Measurements from ENCODE around the gene DNLZ. TPM values are rescaled to one million over a fixed set of nuclear protein-coding genes. Genes with fewer than 3 reads are reported as not detected.

DNLZ gene
- total and polyA plus RNA-seq, 10 of the 15 experiments (the other 5 are each of a cell fraction or from before 2014, with no cell fraction given) = 0.66 to 29.7 (median 14.7) TPM; not detected in 1

DNA sequence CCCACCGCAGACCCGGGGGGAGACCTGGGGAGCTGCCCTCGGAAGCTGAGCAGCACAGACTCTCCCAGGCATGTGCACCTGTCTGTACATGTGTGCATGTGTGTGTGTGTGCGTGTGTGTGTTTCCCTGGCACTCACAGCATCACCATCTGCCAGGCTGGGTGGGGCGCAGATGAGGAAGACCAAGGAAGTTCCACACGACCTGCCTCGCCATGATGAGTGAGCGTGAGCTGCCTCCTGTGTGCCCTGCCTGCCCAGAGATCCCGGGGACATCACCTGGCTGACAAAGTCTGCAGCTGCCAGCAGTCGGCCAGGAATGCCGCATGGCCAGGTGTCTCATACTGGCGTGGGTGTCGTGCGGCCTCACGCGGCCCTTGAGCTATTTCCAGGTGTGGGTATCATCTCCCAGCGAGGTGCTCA lies 40.2 kb downstream of the DNLZ start:
- ChIA-PET RAD21 (ENCODE audit: unreplicated experiment) (interaction anchor here (1.3 kb wide), 1 partner anchor 39 kb away, joined by 3 read pairs; no protein-coding TSS in a partner anchor), SMC1A (ENCODE audit: uncharacterized antibody, unreplicated experiment) (no interaction called here), POLR2A (interaction anchor here (0.6 kb wide), 1 partner anchor 22 kb away, joined by 3 read pairs; no protein-coding TSS in a partner anchor), CTCF (interaction anchor here (1.1 kb wide), 1 partner anchor 15 kb away, joined by 3 read pairs; no protein-coding TSS in a partner anchor)
- no peak overlapping the region for H3K4me3 ChIP-seq
- no peaks in the 10 kb centered on the region for H3K4me1 ChIP-seq (ENCODE audit: control insufficient read depth, insufficient read depth, low read length)
- H3K36me3 ChIP-seq (ENCODE audit: control insufficient read depth in 2 of 2, insufficient read depth in 2 of 2, low read length in 1 of 2) = no peaks in the 10 kb centered on the region
- no peak for ATAC-seq
- peaks cover 2% of the 10 kb centered on the region; the same call in 1 of the 3 replicates for H3K9me3 ChIP-seq (replicated peaks; ENCODE audit: control insufficient read depth, insufficient read depth, low read length)
- H2AFZ ChIP-seq (ENCODE audit: control insufficient read depth, low read depth, low read length) = no peak overlapping the region
- in situ Hi-C loops (cut with MboI) (no loop called here), intact Hi-C loops (cut with micrococcal nuclease; ENCODE audit: unreplicated experiment) (no loop called here)
- no peak for DNase-seq (ENCODE audit: low read depth, low spot score)
- no peaks in the 10 kb centered on the region for H3K79me2 ChIP-seq (ENCODE audit: control insufficient read depth, insufficient read depth, low read length)
- no peaks in the 10 kb centered on the region for H4K20me1 ChIP-seq (ENCODE audit: control insufficient read depth, insufficient read depth)
- no TSS peak for BruUV-seq (replicated peaks)
- WGBS (ENCODE audit: insufficient coverage, insufficient replicate concordance, low lambda C conversion rate, missing lambda C conversion rate) = 12% methylated on average over 17 of the region's 17 CpGs
- TF ChIP-seq IRF4 (IDR thresholded peaks at IDR 0.05; ENCODE audit: low read depth, low read length) = no peak
- no peak for TF ChIP-seq CHD1 (IDR thresholded peaks at IDR 0.05; ENCODE audit: low read depth, low read length)
- TF ChIP-seq SMC3 (IDR thresholded peaks at IDR 0.05; ENCODE audit: borderline replicate concordance, low read length) = no peak
- TF ChIP-seq SIN3A (IDR thresholded peaks at IDR 0.05; ENCODE audit: low read depth, low read length) = no peak
- TF ChIP-seq YY1 (IDR thresholded peaks at IDR 0.05; ENCODE audit: low read depth, low read length) = no peak
- no peak for TF ChIP-seq TARDBP (IDR thresholded peaks at IDR 0.05; ENCODE audit: borderline replicate concordance)
- TF ChIP-seq, protein P1, sequence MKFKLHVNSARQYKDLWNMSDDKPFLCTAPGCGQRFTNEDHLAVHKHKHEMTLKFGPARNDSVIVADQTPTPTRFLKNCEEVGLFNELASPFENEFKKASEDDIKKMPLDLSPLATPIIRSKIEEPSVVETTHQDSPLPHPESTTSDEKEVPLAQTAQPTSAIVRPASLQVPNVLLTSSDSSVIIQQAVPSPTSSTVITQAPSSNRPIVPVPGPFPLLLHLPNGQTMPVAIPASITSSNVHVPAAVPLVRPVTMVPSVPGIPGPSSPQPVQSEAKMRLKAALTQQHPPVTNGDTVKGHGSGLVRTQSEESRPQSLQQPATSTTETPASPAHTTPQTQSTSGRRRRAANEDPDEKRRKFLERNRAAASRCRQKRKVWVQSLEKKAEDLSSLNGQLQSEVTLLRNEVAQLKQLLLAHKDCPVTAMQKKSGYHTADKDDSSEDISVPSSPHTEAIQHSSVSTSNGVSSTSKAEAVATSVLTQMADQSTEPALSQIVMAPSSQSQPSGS (IDR thresholded peaks at IDR 0.05; ENCODE audit: low read length) = no peak
- TF ChIP-seq, protein P2, sequence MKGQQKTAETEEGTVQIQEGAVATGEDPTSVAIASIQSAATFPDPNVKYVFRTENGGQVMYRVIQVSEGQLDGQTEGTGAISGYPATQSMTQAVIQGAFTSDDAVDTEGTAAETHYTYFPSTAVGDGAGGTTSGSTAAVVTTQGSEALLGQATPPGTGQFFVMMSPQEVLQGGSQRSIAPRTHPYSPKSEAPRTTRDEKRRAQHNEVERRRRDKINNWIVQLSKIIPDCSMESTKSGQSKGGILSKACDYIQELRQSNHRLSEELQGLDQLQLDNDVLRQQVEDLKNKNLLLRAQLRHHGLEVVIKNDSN (IDR thresholded peaks at IDR 0.05; ENCODE audit: borderline replicate concordance, extremely low read length, insufficient read depth, low read depth, low read length) = no peak
- TF ChIP-seq RBBP5 (conservative IDR thresholded peaks at IDR 0.05) = no peak
- peaks cover 9 to 10% of the 10 kb centered on the region in 2 experiments for H3K27me3 ChIP-seq (replicated peaks in 1 of 2; ENCODE audit: control insufficient read depth in 2 of 2, insufficient read depth in 2 of 2, low read length in 1 of 2)
- H3K27ac ChIP-seq (ENCODE audit: control insufficient read depth, insufficient read depth) = no peak overlapping the region
- no peak for FAIRE-seq
- no peak overlapping the region for H3K9ac ChIP-seq (ENCODE audit: control insufficient read depth, insufficient read depth, low read length)
- no peak overlapping the region for H3K4me2 ChIP-seq (ENCODE audit: control insufficient read depth, insufficient read depth)

All from GM12878 (cell line).